Raji (cell line): Measurements from ENCODE around the gene TDRD10.

ENCODE experiments used
- POLR2A ChIP-seq: IDR thresholded peaks from 2 replicates; pipeline ENCODE4 v1.6.1; 2011; ENCODE audit warnings: low read depth, low read length, control low read depth; ENCODE audit not compliant: insufficient read depth

TDRD10 gene

DNA sequence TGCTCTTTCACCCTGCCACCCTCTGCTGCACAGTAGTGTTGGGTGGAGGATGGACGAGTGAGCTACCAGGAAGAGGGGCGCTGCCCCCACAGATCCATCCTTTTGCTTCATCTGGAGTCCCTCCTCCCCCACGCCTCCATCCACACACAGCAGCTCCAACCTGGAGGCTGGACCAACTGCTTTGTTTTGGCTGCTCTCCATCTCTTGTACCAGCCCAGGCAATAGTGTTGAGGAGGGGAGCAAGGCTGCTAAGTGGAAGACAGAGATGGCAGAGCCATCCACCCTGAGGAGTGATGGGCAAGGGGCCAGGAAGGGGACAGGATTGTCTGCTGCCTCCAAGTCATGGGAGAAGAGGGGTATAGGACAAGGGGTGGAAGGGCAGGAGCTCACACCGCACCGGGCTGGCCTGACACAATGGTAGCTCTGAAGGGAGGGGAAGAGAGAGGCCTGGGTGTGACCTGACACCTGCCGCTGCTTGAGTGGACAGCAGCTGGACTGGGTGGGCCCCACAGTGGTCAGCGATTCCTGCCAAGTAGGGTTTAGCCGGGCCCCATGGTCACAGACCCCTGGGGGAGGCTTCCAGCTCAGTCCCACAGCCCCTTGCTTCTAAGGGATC, 74.0 kb downstream of the TDRD10 start:
- no peak for TF ChIP-seq POLR2A

- TF ChIP-seq POLR2A, result no peak
These were observed 75.5 kb downstream of the TDRD10 start for GRCh38 chr1:154577346-154578057.

- TF ChIP-seq POLR2A, result no peak
These were observed 76.0 kb downstream of the TDRD10 start for GRCh38 chr1:154578058-154578418.

DNA sequence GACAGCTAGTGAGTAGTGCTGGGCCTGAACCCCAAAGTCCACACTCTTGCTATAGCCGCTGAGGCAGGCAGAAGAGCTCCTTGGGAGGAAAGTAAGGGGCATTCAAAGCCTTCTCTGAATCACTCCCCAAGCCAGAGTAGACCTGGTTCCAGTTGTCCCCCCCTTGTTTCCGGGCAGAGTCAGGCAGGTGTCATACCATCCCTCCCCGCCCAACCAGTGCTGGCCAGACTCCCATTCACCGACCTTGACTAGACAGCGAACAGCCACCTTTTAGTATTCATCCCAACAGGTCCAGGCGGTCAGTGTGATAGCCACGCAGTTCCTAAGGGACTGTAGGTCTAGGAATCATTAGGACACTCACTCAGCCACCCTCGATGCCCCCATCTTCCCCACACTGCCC, 77.4 kb downstream of the TDRD10 start:
- no peak for TF ChIP-seq POLR2A

- no peak for TF ChIP-seq POLR2A
These were observed 79.7 kb downstream of the TDRD10 start for GRCh38 chr1:154581766-154582165.

DNA sequence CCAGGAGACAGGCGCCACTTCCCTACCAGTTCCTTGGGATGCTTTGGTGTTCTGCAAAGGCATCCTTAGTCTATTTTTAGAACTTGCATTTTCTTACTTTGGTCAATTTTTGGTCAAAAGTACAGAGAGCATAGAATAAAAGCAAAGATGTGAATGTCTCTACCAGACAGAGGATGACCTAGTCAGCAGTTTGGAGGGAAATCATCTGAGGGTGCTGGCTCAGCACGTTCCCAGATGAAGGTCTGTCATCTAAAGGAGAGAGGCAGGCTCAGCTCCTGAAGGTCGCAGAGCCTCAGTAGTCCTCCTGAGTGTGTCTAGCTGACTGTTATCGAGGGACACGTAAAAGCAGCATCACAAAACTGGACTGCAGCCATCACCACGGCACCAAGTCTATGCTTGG, 80.9 kb downstream of the TDRD10 start:
- no peak for TF ChIP-seq POLR2A

GRCh38 chr1:154583773-154584172, 81.8 kb downstream of the TDRD10 start:
- no peak for TF ChIP-seq POLR2A

DNA sequence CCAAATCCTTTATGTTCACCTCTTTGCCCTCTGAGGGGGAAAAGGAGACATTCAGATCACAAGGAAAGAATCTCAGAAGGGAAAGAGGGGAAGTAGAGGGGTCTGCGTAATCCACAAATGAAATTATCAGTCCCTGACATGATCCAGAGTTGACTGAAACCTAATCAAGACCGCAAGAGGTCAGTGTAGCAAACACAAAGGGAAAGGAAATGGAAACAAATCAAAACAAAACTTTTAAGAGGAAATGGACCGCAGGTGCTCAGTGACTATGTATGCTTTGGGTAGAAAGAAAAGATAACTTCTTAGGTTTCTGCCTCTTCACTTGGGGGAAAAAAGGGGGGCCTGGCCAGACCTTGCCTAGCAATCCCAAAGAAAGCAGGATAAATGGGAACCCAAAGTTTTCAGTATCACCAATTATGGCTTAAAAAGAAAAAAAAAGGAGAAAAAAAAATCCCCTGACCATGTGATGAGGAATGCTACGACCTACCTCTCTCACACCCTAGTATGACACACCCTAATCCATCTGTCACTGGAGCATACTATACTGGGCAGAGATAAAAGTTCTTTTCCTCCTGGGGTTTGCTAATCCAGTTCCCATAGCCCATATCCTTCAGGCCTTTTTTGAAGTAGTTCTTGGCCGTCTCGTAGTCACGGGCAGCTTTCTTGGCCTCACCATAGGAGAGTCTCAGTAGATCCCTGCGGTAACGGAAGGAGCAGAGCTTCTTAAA, 82.4 kb downstream of the TDRD10 start:
- TF ChIP-seq POLR2A, result no peak

DNA sequence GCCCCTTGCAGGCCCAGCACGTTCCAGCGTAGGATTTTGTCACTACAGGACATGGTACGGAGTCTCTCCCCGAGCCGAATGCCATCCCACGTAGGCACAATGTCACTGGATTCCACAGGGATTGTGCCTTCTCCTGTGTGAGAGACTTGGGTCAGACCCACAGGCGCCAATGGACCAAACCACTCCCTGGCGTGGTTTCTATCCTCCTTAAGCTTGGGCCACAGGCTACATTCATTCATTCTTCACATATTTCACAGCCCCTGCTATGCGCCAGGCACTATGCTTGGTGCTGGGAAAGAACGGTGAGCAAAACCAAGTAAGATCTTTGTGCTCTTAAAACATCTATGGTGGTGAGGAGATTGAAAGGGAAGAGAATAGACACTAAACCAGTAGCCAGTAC, 84.2 kb downstream of the TDRD10 start:
- no peak for TF ChIP-seq POLR2A

DNA sequence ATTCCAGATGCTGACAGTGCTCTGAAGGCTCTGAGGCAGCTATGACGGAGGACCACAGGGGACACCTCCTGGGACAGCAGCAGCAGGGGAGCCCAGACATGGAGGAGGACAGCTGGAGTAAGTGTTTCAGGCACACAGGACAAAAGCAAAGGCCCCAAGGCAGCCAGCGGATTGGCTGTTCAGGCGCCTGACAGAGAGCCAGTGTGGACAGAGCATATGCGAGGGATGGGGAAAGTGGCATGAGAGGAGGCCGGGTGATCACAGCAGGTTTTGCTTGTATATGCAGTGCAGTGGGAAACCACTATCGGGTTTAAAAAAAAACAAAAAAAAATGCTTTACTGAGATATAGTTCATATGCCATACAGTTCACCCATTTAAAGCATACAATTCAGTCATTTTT, 84.6 kb downstream of the TDRD10 start:
- TF ChIP-seq POLR2A, result no peak

DNA sequence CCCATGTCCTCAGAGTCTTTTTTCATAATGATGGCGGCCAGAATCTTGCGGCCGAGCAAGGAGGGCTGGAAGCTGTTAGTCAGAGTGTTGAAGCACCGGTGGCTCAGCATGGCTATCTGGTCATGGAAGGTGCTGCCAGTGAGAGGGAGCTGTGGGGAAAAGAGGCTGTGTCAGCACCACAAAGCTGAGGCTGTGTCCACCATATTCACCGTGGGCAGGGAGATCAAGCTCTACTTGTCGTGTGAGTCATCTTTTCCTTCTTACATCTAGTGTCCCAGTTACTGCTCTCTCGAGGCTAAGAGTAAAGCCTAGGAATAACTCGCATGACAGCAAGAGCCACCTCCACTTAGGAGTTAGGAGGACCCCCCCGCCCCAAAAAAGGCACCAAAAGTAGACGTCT, 87.8 kb downstream of the TDRD10 start:
- TF ChIP-seq POLR2A, result no peak

GRCh38 chr1:154590756-154591155, 88.7 kb downstream of the TDRD10 start:
- no peak for TF ChIP-seq POLR2A

DNA sequence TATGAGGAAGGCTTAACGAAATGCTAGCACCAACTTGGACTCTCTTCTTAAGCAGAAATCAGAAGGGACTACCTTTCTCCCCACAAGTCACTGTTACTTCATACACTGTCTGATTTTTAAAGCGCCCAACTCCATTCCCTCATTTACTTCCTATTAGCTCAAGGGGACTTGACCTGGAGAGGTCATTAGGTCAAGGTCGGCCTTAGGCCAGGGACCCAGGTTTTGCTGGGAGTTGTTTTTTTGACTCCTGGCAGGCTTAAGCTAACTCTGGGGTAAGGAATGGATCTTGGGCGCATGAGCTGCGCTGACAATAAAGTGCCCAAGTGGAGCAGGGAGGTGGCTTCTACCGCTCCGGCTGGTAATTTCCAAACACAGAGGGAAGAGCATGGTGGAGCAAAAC, 89.2 kb downstream of the TDRD10 start:
- no peak for TF ChIP-seq POLR2A

DNA sequence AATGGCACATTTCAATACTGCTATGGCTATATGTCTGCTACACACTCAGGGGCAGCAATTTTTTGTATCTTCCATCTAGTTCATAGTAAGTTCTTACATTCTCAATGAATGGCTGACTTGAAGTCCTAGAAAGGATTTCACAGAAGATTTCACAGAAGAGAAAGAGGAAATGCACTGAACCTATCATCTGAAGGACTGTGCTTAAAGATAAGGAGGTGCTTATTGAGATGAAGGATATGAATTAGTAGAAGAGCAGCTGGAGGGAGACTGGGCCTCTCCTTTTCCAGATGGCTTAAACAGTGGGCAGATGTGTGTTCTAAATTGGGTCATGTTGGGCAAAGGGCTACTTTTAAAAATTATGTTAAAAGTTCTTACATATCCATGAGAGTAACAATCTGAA, 91.4 kb downstream of the TDRD10 start:
- TF ChIP-seq POLR2A, result no peak

DNA sequence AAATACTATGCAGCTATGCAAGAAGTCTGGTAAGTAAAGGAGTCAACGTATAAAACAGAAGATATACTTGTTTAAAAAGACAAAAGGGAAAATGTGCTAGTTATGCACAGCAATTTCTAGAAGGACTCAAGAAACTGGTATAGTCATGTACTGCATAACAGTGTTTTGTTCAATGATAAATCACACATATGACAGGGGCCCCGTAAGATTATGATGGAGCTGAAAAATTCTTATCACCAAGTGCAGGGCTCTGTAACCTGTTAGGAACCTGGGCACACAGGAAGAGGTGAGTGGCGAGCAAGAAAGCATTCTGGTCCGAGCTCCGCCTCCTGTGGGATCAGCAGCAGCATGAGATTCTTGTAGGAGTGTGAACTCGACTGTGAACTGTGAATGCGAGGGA, 92.8 kb downstream of the TDRD10 start:
- TF ChIP-seq POLR2A, result no peak

GRCh38 chr1:154595621-154596020, 93.6 kb downstream of the TDRD10 start:
- no peak for TF ChIP-seq POLR2A
